HG03565 (cell line): ENCODE data around the gene MBLAC1.
"Not testable (repeated sequence)": the region's sequence is repeated elsewhere in the genome, so short reads cannot be mapped to it uniquely, and the experiment has no call there.

Source experiments
- ATAC-seq: cut with Tn5 transposase; IDR thresholded peaks from one replicate; pipeline ENCODE4 v1.9.1; 2021; ENCODE audit warnings: mild to moderate bottlenecking, moderate library complexity; ENCODE audit not compliant: unreplicated experiment

Gene MBLAC1

DNA sequence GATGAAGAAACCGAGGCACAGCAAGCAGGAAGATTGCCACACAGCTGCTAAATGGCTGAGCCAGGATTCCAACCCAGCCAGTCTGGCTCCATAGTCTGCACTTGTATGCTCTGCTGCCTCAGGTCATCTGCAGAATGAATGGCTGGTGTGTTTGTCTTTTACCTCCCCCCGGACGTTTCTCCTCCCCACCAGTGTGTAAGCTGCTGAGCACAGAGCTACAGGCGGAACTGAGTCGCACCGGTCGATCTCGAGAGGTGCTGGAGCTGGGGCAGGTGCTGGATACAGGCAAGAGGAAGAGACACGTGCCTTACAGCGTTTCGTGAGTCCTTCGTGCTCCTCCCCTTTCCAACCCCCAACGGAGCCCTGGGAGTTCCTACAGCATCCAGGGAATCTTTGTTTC lies 4.7 kb upstream of the MBLAC1 start:
- ATAC-seq: no peak

GRCh38 chr7:100122568-100122967 lies 4.2 kb upstream of the MBLAC1 start:
- no peak for ATAC-seq

DNA sequence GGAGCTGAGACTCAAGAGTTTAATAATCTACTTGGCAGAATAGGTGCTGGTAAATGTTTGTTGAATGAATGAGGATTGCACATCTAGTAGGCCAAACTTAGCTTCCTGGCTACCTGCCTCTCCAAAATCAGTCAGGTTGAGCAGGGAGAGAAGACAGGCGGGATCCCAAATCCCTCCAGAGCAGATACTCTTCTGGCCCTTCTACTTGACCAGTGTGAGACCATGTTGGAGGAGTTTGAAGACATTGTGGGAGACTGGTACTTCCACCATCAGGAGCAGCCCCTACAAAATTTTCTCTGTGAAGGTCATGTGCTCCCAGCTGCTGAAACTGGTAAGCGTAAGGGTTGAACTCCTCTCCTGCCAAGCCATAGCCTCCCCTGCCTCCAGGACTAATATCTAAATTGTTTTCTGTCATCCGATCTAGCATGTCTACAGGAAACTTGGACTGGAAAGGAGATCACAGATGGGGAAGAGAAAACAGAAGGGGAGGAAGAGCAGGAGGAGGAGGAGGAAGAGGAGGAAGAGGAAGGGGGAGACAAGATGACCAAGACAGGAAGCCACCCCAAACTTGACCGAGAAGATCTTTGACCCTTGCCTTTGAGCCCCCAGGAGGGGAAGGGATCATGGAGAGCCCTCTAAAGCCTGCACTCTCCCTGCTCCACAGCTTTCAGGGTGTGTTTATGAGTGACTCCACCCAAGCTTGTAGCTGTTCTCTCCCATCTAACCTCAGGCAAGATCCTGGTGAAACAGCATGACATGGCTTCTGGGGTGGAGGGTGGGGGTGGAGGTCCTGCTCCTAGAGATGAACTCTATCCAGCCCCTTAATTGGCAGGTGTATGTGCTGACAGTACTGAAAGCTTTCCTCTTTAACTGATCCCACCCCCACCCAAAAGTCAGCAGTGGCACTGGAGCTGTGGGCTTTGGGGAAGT lies 2.2 kb upstream of the MBLAC1 start:
- no peak for ATAC-seq

DNA sequence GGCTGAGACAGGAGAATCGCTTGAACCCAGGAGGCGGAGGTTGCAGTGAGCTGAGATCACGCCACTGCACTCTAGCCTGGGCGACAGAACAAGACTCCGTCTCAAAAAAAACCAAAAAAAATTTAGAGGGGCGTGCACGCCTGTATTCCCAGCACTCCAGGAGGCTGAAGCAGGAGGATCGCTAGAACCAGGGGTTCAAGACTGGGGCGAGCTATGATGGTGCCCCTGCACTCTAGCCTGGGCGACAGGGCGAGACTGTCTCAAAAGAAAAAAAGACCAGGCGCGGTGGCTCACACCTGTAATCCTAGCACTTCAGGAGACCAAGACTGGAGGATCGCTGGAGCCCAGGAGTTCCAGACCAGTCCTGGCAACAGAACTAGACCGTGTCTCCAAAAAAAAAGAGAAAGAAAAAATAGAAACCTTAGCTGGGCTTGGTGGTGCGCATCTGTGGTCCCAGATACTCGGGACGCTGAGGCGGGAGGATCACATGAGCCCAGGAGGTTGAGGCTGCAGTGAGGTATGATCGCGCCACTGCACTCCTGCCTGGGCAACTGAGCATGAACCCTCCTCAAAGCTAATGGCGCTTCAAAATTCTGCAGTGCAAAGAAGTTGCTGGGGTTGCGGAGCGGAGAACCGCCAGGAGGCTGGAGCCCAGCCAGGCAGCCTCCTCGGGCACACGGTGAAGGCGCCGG lies 382 bp upstream of the MBLAC1 start:
- peak; percentile 2 for ATAC-seq

DNA sequence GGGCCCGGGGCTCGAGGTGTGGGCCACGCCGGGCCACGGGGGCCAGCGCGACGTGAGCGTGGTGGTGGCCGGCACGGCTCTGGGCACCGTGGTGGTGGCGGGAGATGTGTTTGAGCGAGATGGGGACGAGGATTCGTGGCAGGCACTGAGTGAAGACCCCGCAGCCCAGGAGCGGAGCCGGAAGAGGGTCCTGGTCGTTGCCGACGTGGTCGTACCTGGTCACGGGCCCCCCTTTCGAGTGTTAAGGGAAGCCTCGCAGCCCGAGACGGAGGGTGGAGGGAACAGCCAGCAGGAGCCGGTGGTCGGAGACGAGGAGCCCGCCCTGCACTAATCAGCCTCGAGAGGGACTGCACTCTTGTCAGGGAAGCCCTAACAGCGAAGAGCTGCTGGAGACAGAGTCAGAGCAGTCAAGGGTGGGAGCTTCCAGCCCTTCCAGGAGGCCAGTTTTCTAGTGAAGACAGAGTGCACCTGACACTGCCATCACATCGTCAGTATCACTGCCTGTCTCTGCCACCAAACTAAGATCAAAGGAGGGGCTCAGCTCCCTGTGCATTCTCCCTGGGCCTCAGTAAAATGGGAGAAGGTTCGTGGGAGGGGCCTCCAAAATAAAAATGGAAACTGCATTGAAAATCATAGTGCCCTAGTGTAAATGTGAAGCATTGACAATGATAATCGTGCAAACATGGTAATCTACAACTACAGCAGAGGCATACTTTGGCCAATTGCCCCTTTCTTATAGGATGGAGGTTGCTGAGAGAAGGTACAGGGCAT lies 1.3 kb downstream of the MBLAC1 start:
- ATAC-seq: no peak

GRCh38 chr7:100128637-100128963 lies 1.8 kb downstream of the MBLAC1 start:
- no peak for ATAC-seq

GRCh38 chr7:100130220-100130607 lies 3.4 kb downstream of the MBLAC1 start:
- ATAC-seq: not testable (repeated sequence)

DNA sequence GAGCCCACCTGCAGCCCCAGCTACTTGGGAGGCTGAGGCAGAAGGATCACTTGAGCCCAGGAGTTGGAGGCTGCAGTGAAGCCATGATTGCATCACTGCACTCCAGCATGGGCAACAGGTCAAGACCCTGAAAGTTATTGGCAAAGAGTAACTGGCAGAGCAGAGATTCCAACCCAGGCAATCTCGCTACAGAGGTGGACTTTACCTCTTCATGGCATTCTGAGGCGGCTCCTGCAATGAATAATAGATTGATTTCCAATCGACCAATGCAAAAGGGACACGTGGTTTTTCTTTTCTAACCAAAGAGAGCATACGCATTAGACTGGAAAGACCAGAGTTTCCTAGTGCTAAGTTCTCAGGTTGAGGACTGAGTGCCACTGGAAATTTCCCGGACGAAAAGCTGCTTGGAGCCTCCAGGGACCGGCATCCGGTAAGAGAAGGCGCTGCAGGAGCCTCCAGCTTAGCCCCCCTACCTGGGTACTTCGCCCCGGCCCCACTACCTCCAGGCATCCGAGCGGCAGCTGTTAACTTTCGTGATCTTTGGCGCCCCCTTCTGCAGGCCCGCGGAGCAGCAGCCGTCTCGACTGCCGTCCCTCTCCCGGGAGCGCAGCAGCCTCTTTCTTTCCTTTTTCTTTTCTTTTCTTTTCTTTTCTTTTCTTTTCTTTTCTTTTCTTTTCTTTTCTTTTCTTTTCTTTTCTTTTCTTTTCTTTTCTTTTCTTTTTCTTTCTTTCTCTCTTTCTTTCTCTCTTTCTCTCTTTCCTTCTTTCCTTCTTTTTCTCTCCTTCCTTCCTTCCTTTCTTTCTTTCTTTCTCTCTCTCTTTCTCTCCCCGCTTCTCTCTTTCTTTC lies 4.1 kb downstream of the MBLAC1 start:
- ATAC-seq: no peak

DNA sequence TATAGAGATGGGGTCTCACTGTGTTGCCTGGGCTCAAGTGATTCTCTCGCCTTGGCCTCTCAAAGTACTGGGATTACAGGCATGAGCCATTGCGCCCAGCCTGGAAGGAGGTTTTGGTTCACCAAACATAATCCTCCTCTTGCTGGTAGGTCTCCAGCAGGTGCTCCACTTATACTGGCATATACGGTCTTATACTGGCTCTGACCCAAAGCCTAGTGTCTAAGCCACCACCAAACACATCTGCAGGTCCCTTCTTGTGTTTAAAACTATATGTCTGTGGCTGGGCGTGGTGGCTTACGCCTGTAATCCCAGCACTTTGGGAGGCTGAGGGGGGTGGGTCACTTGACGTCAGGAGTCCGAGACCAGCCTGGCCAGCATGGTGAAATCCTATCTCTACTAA lies 5.4 kb downstream of the MBLAC1 start:
- ATAC-seq: no peak

DNA sequence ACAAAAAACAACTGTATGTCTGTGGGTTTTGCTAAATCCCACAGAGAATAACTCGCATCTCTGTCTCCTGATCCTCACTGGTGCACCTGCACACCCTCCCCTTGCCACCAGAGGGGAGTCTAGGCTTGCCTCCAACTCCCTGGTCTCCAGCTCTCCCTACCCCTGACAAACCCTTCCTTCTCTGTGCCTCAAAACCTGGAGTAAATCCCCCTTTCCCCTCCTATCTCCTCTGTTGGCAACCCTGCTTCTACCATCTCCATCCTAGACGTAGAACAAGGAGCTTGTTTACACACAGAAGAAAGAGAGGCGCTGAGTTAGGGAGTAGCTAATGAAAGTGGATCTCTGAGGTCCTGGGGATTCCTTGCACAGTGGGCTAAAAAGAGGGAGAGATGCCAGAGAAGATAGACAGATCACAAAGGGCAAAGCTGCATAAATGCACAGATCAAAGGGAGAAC lies 6.0 kb downstream of the MBLAC1 start:
- ATAC-seq: no peak

GRCh38 chr7:100137851-100138760 lies 11.3 kb downstream of the MBLAC1 start:
- no peak for ATAC-seq

GRCh38 chr7:100141555-100141949 lies 14.8 kb downstream of the MBLAC1 start:
- no peak for ATAC-seq

DNA sequence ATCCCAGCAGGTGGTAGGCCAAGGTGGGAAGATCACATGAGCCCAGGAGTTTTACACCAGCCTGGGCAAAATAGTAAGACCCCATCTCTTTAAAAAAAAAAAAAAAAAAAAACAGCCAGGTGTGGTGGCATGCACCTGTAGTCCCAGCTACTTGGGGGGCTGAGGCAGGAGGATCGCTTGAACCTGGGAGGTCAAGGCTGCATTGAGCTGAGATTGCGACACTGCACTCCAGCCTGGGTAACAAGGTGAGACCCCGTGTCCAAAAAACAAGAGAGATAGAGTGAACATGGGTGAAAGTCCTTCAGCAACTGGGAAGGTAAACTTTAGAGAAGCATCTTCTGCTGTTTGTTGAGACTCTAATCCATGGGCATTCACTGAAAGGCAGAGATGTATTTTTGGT lies 15.7 kb downstream of the MBLAC1 start:
- ATAC-seq: no peak

DNA sequence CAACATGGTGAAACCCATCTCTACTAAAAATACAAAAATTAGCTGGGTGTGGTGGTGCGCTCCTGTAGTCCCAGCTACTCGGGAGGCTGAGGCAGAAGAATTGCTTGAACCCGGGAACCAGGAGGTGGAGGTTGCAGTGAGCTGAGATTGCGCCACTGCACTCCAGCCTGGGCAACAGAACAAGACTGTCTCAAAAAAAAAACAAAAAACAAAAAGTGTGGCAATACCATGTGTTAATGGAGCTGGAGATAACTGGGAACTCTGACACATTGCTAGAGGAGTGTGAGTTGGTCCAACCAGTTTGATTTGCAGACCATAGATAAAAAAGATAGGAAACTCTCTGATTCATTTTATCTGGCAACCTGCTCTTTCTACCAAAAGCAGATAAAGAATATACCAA lies 19.6 kb downstream of the MBLAC1 start:
- not testable (repeated sequence) for ATAC-seq

DNA sequence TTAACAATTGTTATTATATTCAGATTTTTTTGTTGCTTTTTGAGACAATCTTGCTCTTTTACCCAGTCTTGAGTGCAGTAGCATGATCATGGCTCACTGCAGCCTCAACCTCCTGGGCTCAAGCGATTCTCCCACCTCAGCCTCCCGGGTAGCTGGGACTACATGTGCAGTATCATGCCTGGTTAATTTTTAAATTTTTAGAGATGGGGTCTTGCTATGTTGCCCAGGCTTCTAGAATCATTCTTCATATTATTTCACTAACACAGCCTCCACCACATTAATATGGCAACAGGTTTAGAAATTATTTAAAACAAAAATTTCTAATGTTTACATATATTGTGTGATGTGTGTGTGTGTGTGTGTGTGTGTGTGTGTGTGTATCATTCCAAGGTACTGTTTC lies 20.5 kb downstream of the MBLAC1 start:
- ATAC-seq: no peak

DNA sequence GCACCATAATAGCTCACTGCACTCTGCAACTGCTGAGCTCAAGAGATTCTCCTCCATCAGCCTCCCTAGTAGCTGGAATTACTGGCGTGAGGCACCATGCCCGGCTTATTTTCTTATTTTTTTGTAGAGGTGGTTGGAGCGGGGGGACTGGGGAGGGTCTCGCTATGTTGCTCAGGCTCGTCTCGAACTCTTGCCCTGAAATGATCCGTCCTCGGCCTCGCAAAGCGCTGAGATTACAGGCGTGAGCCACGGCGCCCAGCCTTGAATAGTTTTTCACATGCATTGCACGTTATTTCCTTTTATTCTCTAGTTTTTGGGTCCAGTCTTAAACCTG lies 21.4 kb downstream of the MBLAC1 start:
- ATAC-seq: no peak

- ATAC-seq: peak; percentile 98
These were observed 22.0 kb downstream of the MBLAC1 start, which contains the start of gene LAMTOR4 for GRCh38 chr7:100148559-100149328. Gene LAMTOR4, plus strand, starts transcription at chr7:100148918. Its CDS starts 55 bp downstream, at chr7:100148973.

DNA sequence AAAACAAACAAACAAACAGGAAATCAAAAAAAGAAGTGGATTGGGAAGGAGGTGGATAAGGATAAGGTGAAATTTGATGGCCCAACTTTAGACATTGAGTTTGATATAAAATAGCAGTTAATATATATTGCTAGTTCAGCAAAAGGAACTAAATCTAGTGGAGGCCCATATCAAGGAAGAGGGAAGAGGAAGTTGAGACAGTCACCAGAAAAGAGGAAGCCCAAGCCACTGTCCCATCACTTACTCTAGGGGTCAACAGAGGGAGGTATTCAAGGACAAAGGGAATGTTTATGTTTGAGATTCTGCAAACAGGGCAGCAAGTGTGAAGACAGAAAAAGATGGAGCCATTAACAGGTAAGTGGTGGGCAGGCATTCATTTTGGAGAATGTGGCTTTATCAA lies 25.6 kb downstream of the MBLAC1 start:
- no peak for ATAC-seq
